Stimulated activated naive CD8-positive, alpha-beta T cell treated with anti-CD3 and anti-CD28 coated beads, Interleukin-15, Interleukin-2, amounts not matched to agents 100 U/mL and 50 U/mL, for 24 hours (primary cell): ENCODE data around the gene MIEF1.

Experiments
- ATAC-seq: fragments of 150-1000 bp; cut with Tn5 transposase; one replicate; pipeline ENCODE4 v1.10.0; 2021
- DNase-seq: peaks from one replicate; pipeline ENCODE4 v3.0.0; 2021

Gene MIEF1

GRCh38 chr22:39558254-39558727 lies 56.2 kb downstream of the MIEF1 start:
- DNase-seq (no peak), ATAC-seq (no peak)

GRCh38 chr22:39558950-39559349 lies 56.9 kb downstream of the MIEF1 start:
- ATAC-seq (no peak), DNase-seq (no peak)

GRCh38 chr22:39559456-39560105 lies 57.5 kb downstream of the MIEF1 start:
- ATAC-seq, result no peak
- peak; percentile 46 for DNase-seq

- ATAC-seq, result no peak
- no peak for DNase-seq
These were observed 58.0 kb downstream of the MIEF1 start for GRCh38 chr22:39560127-39560526.

- DNase-seq (no peak), ATAC-seq (no peak)
These were observed 60.9 kb downstream of the MIEF1 start for GRCh38 chr22:39562839-39563489.

GRCh38 chr22:39563571-39564428 lies 61.7 kb downstream of the MIEF1 start:
- ATAC-seq, result no peak

GRCh38 chr22:39565414-39565944 lies 63.4 kb downstream of the MIEF1 start:
- ATAC-seq, result no peak

More at GRCh38 chr22:39563571-39564428, 61.7 kb downstream of the MIEF1 start:
- no peak for DNase-seq

GRCh38 chr22:39567135-39567946 lies 65.3 kb downstream of the MIEF1 start:
- ATAC-seq (peak; percentile 57), DNase-seq (peak; percentile 26)

More at GRCh38 chr22:39565414-39565944, 63.4 kb downstream of the MIEF1 start:
- no peak for DNase-seq
